Measurements from ENCODE around the gene ESR2.

DNA sequence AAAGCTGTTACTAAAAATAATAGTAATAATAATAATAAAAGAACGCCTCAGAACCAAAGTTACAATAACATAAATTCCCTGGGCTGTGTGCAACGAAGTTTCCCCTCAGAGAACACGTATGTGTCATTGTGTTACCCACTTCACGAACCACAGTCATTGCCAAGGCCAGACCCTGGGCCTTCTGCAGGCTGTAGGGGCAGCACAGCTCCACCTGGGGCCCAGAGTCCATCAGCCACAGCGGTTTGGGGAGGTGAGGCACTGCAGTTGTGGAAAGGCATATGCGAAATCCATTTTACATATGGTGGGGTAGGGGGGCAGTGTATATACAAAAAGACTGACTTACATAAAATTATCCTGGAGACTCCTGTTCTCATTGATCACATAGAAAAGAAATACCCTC lies 56.1 kb downstream of the ESR2 start:
- TF ChIP-seq CTCF (IDR thresholded peaks at IDR 0.05) (no peak), POLR2A (IDR thresholded peaks at IDR 0.05) (no peak)
